Measurements from ENCODE around the gene PEMT. TPM values are rescaled to one million over a fixed set of nuclear protein-coding genes. Genes with fewer than 3 reads are reported as not detected.
A peak's percentile ranks its signal among the peaks of the same experiment; 100 is the strongest.

PEMT gene
- total and polyA plus RNA-seq, 9 of the 15 experiments (the other 6 are each of a cell fraction or from before 2014, with no cell fraction given): 1.4 to 36.4 (median 13.6) TPM

- no peak for TF ChIP-seq CHD7 (IDR thresholded peaks at IDR 0.05; ENCODE audit: low read depth, low read length)
- peak; percentile 68 for TF ChIP-seq ZNF143 (CRISPR knock-in tag; IDR thresholded peaks at IDR 0.05)
- TF ChIP-seq NFYB (IDR thresholded peaks at IDR 0.05; ENCODE audit: extremely low read depth, insufficient read length): peak; percentile 79
These were observed 17.6 kb upstream of the PEMT start (continued) for GRCh38 chr17:17609121-17609520.

Data from K562 (cell line).